ENCODE data around the gene GNAQ.

Gene GNAQ

DNA sequence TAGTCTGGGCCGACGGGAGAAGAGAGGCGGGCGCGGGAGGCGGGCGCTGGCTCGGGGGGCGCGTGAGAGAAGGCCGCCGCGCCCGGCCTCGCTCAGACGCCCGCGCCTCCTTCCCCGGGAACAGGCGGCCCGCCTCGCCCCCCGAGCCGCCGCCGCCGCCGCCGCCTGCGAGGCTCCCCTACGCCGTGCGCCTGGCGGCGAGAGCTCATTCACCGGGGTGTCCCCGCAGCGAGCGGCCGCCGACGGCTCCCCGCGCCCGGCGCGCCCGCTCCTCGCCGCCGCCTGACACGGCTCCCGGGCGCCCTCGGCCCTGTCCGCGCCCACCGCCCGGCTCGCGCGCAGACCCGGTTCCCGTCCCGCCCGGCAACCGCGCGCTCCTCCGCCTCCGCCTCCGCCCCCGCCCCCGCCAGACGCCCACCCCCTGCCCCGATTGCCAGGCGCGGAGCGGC, at the start of gene GNAQ:
Gene GNAQ (minus strand): TSS at position 368 of the 449 bp plus-strand sequence. CDS start 576 bp downstream, outside the sequence.
- peak in 1 of 3 experiments; percentile 22 for DNase-seq (ENCODE audit: low read depth in 2 of 3, low spot score in 2 of 3)

DNA sequence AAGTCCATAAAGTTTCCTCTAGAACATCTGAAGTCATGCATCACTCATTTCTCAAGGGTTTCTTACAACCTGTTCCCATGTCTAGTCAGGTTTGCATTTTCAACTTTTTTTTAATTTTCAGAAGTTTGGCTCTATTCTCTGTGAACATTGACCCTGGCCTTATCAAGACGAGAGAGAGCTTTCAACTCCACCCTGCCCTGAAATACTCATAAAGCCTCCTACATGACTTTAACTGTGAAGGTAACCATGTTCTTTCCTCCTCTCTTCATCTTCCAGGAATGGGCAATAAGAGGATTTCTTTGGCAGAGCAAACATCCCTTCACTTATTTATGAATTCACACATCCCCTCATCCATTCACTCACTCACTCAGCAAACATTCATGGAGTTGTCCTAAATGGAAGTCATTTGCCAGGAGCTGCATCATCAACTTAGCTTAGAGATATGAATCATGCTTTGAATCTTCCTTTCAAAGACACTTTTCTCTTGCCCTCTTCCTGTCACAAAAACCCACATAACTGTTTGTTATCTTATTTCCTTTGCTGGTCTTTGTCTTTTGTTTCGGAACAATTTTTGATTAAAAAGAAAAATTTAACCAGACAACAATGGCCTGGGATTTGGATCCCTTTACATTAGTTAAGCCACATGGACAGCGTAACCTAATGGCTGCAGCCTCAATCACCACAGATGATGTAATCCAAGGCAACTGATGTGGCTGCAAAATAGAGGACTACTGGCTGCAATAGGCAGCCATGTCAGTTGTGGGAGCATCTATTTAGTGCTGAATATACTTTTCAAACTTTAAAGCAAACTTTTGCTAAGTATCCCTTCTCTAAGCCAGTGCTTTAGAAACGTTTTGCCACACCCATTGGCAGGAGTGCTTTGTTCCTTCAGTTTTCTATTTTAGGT, 43.0 kb upstream of the GNAQ start:
- no peak for DNase-seq (ENCODE audit: low read depth in 2 of 3, low spot score in 2 of 3)

DNA sequence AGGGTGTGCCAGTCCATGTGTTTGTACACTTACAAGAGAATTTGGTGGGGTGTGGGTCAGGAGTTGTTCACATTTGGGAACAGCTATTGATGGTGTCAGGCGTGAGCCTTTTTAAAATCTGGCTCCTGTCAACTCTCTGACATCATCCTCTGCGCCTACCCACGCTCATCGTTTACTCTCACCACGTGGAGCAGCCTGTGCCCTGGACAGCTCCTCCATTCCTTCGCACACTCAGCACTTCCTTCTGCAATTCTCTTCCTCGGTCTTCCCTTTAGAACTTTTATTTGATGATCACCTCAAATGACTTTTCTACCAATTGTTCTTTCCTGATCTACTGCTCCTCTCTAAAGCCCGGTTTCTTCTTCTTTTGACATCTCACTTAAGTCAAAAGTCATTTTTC, 42.1 kb upstream of the GNAQ start:
- DNase-seq (ENCODE audit: low read depth in 2 of 3, low spot score in 2 of 3): no peak

DNA sequence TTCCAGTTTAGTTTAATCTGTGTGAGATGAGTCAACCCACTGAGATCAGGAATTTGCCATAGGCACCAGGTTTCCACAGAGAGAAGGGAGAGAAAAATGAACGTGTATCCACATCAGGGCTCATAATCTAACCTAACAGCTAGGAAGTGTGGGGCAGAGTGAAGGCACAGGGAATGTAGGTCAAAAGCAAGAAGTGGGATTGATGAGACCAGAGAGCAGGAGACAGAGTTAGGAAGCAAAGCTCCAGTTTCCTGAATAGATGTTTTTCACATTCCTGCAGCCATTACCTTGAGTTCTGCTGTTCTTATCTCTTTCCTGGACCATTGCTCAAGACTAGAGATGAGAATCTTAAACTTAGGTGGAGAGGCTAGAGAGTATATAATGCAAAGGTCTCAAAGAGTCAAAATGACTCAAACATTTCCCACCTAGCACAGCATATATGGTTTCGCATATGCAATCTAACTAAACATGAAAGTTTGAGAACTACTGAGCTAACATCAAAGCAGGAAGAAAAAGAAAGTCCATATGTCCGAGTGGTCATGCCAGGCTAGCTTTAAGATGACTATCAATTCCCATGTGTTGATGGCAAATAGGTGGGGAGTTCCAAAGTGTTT, 41.1 kb upstream of the GNAQ start:
- no peak for DNase-seq (ENCODE audit: low read depth in 2 of 3, low spot score in 2 of 3)

DNA sequence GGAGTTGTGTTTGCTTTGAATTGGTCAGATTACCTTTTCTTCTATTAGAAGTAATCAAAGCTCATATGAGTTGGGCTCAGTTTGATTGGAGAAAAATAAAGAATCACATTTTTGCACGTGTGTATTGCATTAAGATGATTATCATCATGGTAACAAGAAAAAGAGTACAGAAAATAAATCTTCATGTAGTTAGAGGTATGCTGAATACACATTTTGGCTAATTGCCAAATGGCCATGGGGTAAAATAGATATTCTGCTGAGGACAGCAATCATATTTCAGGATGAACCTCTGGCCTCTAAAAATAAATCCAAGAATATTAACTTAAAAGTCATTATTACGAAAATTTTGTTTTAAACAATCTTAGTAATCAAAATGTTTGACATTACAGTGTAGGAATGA, 38.9 kb upstream of the GNAQ start:
- DNase-seq (ENCODE audit: low read depth in 2 of 3, low spot score in 2 of 3): no peak

DNA sequence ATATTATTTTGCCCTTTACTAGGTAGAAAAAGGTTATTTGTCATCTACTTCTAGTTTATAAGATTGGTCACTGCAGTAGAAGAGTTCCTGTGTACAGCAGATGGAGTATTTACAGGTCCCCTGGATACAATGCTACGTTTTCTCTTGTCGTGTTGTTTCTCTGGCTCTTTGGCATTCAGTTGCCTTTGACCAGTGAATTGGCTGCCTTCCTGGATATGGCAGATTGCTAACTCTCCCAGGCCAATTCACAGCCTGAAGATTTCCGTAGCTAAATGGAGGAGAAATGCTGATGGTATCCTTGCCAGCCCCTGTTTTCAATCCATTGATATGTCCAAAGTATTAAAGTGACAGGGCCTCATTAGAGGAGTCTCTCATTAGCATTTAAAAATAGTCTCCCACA, 32.5 kb upstream of the GNAQ start:
- DNase-seq (ENCODE audit: low read depth in 2 of 3, low spot score in 2 of 3): no peak

DNA sequence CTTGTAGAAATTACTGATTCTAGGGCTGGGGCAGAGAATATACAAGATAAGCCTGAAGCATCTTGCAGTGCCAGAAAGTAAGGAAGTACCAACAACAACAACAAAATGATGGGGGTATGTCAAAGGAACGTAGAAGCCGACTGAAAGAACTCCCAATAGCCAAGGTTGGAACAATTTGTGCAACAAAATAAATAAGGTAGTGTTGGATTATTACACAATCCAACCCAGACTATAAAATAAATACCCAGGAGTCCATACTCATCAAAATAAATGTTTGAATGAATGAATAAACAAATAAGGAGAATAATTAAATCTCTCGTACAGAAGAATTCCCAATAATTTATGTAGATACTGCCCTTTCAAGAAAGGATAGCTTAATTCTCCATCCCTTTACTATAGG, 31.1 kb upstream of the GNAQ start:
- no peak for DNase-seq (ENCODE audit: low read depth in 2 of 3, low spot score in 2 of 3)

DNA sequence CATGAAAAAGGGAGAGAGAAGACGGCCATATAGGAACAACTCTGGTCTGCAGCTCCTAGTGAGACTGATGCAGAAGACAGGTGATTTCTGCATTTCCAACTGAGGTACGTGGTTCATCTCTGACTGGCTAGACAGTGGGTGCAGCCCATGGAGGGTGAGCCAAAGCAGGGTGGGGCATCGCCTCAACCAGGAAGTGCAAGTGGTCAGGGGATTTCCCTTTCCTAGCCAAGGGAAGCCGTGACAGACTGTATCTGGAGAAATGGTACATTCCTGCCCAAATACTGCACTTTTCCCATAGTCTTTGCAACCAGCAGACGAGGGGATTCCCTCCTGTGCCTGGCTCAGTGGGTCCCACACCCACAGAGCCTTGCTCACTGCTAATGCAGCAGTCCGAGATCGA, 22.6 kb upstream of the GNAQ start:
- DNase-seq (ENCODE audit: low read depth in 2 of 3, low spot score in 2 of 3): peak in 1 of 3 experiments; percentile 6

DNA sequence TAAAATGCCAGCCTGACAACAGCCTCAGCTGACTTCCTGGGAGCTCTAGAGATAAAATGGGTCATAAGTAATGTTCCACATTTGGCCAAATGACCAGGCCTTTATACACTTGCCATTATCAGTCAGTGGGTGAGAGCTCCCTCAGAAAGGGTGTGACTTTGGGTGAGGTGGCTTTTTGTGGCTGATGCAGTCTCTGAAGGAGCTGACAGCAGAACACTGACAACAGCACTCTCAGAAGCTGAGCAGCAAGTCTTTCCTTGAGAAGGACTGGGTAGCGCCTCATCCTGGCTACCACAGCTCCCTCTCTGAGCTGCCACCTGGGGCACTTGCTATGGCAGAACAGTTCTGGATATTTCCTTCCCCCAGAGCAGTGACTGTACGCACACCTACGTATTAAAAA, 22.0 kb upstream of the GNAQ start:
- DNase-seq (ENCODE audit: low read depth in 2 of 3, low spot score in 2 of 3): no peak

DNA sequence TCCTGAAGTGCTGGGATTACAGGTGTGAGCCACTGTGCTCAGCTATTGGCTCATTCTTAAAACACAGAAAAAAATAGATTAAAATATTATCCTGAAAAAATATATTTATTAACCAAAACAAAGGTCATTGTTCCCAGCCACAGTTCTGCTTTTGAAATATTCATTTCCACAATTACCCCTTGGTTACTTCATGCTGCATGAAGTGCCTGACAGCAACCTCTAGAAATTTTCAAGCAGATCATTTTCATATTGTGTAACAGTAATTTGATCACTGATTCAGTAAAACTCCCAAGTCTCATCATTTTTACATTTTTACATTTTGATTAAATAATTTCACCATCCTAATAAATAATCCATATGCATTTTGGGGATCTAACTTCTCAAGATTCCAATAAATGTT, 18.8 kb upstream of the GNAQ start:
- no peak for DNase-seq (ENCODE audit: low read depth in 2 of 3, low spot score in 2 of 3)

DNA sequence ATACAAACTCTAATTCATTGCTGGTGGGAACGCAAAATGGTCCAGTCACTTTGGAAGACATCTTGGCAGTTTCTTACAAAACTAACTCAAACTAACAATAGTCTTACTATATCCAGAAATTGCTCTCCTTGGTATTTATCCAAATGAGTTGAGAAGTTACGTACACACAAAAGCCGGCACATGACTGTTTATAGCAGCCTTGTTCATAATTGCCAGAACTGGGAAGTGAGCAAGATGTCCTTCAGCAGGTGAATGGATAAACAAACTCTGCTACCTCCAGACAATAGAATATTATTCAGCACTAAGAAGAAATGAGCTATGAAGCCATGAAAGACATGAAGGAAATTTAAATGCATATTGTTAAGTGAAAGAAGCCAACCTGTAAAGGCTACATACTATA, 17.9 kb upstream of the GNAQ start:
- DNase-seq (ENCODE audit: low read depth in 2 of 3, low spot score in 2 of 3): no peak

DNA sequence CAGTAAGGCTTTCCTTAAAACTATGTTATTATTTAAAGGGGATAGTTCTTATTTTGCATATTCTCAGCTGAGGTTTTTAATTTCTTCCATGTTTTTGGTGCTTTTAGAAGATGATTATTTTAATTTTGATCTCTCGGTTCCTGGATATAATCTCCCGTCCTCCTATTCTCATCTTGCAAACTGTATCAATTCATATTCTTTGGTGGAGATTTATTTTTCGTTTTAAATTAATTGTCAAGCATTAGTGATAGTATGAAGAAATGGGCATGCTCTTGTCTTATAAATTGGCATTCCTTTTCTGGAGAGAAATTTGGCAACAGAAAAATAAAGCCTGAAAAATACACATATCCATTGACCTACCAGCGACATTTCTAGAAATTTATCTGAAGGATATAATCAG, 15.5 kb upstream of the GNAQ start:
- DNase-seq (ENCODE audit: low read depth in 2 of 3, low spot score in 2 of 3): no peak

DNA sequence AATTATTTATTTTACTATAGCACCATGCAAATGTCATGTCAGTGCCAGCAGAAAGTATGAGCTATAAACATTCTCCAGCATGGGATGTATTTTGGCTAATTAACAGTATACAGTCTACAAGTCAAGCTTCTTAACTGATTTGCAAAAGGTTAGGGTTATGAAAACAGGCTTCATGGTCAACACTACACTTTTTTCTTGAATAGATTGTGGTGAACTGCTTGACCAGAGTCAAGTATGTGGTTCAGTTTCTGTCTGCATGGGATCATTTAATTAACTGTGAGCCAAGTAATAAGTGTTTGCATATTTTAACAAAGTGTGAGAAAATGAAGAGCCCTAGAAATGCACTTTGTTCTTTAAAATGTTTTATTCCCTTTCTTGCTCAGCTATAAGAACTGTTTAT, 14.5 kb upstream of the GNAQ start:
- DNase-seq (ENCODE audit: low read depth in 2 of 3, low spot score in 2 of 3): no peak

DNA sequence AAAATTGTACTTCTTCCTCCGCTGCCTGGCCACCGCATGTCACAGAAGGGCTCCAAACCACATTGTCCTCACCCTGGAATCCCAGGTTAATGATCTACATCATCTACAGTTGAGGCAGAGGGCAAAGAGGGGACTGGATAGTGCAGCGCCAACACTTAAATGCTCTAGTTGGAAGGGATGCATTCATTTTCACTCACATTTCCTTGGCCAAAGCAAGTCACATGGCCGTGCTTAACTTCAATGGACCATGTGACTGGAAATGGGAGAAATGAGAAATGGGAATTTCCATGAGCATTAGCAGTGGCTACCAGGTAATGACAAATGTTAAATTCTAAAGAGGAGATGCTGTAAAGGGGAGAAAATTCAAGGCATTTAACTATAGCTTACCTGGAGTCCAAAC, 13.3 kb upstream of the GNAQ start:
- no peak for DNase-seq (ENCODE audit: low read depth in 2 of 3, low spot score in 2 of 3)

DNA sequence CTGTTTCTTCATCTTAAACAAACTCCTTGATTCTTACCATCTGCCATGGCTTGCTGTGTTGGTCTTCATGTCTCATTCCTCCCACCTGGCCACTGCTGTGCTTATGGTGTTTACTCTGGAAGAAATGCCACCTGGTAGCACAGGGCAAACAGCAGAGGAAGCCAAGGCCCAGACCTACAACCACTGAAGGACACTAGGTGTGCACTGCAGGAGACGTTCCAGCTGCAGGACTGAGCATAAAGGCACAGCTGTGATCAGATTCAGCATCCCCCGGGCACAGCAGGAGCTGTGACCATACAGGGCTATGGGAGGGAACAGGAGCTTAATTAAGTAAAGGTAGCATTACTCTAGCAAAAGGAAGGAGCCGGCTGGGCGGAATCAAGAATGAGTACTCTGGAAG, 12.6 kb upstream of the GNAQ start:
- DNase-seq (ENCODE audit: low read depth in 2 of 3, low spot score in 2 of 3): no peak

DNA sequence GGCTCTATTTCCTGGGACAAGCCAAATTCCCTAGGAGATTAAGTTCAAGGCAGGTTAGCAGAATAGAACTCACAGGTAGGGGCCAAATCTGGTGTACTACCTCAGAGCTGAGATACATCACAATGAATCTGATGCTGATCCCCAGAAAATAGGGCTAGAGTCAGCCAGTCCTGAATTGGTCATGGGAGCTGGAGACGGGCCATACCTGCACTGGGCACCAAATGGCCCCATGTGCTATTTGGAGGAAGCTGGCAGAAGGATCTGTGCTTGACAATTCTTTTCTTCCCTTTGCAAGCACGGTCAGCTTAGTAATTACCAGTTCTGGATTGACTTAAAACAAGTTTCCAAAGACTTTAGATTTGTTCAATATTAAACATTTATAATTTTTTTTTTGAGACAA, 10.4 kb upstream of the GNAQ start:
- no peak for DNase-seq (ENCODE audit: low read depth in 2 of 3, low spot score in 2 of 3)

DNA sequence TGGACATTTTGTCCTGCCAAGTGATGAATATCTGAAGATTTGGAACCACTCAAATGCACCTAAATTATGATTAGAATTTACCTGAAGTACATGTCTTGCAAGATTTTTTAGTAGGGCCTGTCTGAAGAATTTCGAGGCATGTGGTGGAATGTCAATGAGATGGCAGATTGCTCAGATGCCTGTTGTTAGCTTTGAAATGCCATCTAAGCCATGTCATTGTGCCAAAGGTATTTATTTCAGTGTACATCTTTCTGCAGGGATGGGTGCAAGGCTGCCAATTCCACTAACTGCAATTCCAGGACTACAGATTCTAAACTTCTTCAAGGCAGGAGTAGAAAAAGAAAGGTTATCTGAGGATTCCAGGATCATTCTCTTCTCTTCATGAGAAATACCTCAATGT, 9.1 kb upstream of the GNAQ start:
- no peak for DNase-seq (ENCODE audit: low read depth in 2 of 3, low spot score in 2 of 3)

DNA sequence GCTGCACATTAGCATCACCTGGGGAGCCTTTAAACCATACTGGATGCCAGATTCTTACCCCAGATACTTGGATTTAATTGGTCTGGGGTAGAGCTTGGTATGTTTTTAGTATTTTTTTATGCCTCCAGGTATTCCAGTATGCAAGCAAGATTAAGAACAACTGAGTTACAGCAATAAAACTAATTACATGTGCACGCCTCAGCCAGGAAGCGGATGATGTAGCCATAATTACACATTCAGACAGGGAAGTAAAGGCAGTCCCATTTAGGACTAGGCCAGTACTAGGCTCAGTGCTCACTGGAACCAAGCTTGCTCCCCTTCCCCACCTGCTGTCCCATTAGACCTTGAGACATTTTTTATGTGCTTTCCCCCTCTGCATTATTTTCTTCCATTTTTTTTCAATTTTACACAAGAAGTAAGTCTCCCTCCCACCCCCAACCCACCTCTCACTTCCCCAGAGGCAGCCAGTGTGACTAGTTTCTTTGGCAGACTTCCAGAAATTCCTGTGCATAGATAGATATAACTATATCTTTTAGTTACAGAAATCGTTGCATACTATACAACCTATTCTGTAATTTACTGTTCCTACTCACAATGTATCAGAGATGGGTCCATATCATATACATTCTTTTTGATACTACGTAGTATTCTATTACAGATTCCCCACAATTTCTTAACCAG, 7.1 kb upstream of the GNAQ start:
- DNase-seq (ENCODE audit: low read depth in 2 of 3, low spot score in 2 of 3): no peak

DNA sequence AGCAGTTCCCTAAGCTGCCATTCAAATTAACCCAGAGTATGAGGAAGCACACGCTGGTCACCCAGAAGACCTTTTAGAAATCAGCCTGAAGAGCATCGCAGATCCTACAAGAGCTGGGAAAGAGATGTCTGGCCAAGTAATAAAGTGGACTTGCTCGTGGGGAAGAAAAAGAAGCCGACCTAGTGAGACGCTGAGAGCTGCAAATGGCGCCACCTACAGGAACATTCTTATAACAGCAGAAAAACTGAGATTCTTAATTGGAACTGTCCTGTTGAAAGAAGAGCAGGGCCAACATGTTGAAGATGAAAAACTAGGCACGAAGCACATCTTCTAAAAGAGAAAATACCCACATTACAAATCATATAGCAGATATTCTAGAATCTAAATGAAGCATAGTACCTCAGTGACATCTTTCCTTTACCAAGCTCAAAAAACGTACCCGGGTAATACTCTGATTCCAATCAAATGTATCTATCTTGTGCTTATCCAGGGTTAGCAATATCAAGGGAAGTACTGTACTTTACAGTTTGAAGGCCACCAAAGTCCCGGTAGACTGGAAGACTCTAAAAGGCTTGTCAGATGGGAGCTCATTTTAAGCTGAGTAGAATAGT, 3.9 kb upstream of the GNAQ start:
- peak in 1 of 3 experiments; percentile 28 for DNase-seq (ENCODE audit: low read depth in 2 of 3, low spot score in 2 of 3)

DNA sequence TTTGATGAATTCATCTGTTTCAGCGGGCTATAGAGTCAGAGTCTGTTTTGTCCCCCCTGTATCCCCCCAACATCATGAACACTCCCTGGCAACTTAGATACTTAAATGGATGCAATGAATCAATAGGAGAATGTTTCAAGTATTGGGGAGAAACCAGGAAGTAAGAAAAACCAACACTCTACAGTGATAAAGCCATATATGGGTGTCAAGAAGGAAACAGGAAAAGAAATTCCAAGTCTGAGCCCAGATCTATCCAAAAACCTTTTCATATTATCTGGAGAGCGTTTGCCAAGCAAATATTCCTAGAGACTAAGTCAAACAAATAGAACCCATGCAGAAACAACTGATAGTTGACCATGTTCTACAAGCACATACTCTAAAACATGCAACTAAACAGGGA, 2.3 kb upstream of the GNAQ start:
- no peak for DNase-seq (ENCODE audit: low read depth in 2 of 3, low spot score in 2 of 3)

DNA sequence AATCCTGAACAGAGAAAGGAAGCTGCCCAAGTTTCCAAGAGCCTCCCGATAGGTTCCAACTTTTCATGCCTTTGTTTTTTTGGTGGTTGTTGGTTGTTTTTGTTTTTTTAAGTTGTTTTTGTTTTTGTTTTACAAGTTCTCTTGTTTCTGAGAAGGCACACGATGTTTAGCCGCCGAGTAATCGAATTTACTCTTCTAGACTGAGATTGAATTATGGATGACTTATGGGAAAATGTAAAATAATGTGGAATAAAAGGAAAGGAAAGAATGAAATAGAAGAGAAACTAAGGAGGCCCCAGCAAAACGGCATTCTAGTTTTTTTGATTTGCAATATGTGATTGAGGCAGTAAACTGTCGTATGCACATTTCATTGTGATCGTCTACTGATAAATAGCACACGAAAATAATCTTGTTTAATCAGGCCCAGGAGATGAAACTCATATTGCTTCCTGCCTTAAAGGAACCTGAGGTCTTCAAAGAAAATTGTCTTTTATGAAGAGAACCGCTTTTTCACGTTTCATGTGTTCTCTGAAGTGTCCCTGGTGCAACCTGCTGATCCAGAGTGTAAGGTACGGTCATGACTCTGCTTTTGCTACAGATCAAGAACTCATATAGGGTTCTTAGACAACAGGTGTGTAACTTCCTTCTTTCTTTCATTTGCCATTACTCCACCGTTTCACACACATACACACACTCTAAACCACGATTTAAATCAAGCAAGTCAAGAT, 1.3 kb upstream of the GNAQ start:
- no peak for DNase-seq (ENCODE audit: low read depth in 2 of 3, low spot score in 2 of 3)
